ENCODE measurements around the gene PTPN1. TPM values are rescaled to one million over a fixed set of nuclear protein-coding genes. Genes with fewer than 3 reads are reported as not detected.

PTPN1 gene
- total and polyA plus RNA-seq, 2 of the 13 experiments (the other 11 are each of a cell fraction or from before 2014, with no cell fraction given) = 17.7 to 37.2 TPM

GRCh38 chr20:50525681-50526080, 15.5 kb downstream of the PTPN1 start:
- no peak for FAIRE-seq
- peaks cover 69% of the 10 kb centered on the region for H3K79me2 ChIP-seq (ENCODE audit: insufficient read depth, low read length)
- peaks cover 2 to 4% of the 10 kb centered on the region in 2 experiments; a peak in 2 of 5 replicates for H3K36me3 ChIP-seq (replicated peaks in 1 of 2; ENCODE audit: control insufficient read depth in 1 of 2, insufficient read depth in 2 of 2, low read length in 2 of 2)
- ATAC-seq = no peak
- ChIA-PET POLR2A (interaction anchor here (1.4 kb wide), 1 partner anchor 13 kb away, joined by 3 read pairs; no protein-coding TSS in a partner anchor), CTCF (ENCODE audit: low intra/inter-chr PET ratio, low total read pairs) (no interaction called here)
- H3K27me3 ChIP-seq (ENCODE audit: control insufficient read depth in 1 of 2, insufficient read depth in 2 of 2, low read length in 2 of 2) = no peaks in the 10 kb centered on the region
- no peaks in the 10 kb centered on the region; the same call in 1 of the 2 replicates for H4K20me1 ChIP-seq (ENCODE audit: insufficient read depth, low read length)
- no TSS peak for BruUV-seq (replicated peaks)
- WGBS (ENCODE audit: low lambda C conversion rate) = 98% methylated on average over 4 of the region's 4 CpGs
- no peak for TF ChIP-seq THAP8 (CRISPR knock-in tag; IDR thresholded peaks at IDR 0.05; ENCODE audit: borderline replicate concordance)
- no peak for TF ChIP-seq ZNF138 (CRISPR knock-in tag; IDR thresholded peaks at IDR 0.05; ENCODE audit: low read depth)
- TF ChIP-seq PLSCR1 (CRISPR knock-in tag; IDR thresholded peaks at IDR 0.05; ENCODE audit: borderline replicate concordance) = no peak
- TF ChIP-seq ZNF235 (CRISPR knock-in tag; IDR thresholded peaks at IDR 0.05; ENCODE audit: borderline replicate concordance) = no peak
- TF ChIP-seq CBFB (CRISPR knock-in tag; IDR thresholded peaks at IDR 0.05) = no peak
- no peak for TF ChIP-seq CREB1 (IDR thresholded peaks at IDR 0.05)
- no peak for TF ChIP-seq CREB1 (CRISPR knock-in tag; IDR thresholded peaks at IDR 0.05)
- TF ChIP-seq FLYWCH1 (CRISPR knock-in tag; IDR thresholded peaks at IDR 0.05) = no peak
- no peak for TF ChIP-seq THRA (CRISPR knock-in tag; IDR thresholded peaks at IDR 0.05; ENCODE audit: borderline replicate concordance)
- no peak for TF ChIP-seq IKZF4 (CRISPR knock-in tag; IDR thresholded peaks at IDR 0.05; ENCODE audit: borderline replicate concordance, low read depth, not compliant biosample characterization)
- no peak for TF ChIP-seq ZNF615 (CRISPR knock-in tag; IDR thresholded peaks at IDR 0.05; ENCODE audit: borderline replicate concordance)
- TF ChIP-seq NONO (IDR thresholded peaks at IDR 0.05) = no peak
- no peak for TF ChIP-seq NONO (CRISPR knock-in tag; conservative IDR thresholded peaks at IDR 0.05)
- TF ChIP-seq REL (CRISPR knock-in tag; conservative IDR thresholded peaks at IDR 0.05) = no peak
- no peak for TF ChIP-seq ZNF597 (CRISPR knock-in tag; IDR thresholded peaks at IDR 0.05)
- TF ChIP-seq MED13 (CRISPR knock-in tag; IDR thresholded peaks at IDR 0.05) = no peak
- no peak for TF ChIP-seq SMYD3 (CRISPR knock-in tag; IDR thresholded peaks at IDR 0.05)
- no peak for TF ChIP-seq ZNF773 (CRISPR knock-in tag; IDR thresholded peaks at IDR 0.05; ENCODE audit: borderline replicate concordance)
- TF ChIP-seq MEIS2 (CRISPR knock-in tag; IDR thresholded peaks at IDR 0.05) = no peak
- intact Hi-C loops (cut with micrococcal nuclease; ENCODE audit: unreplicated experiment) (no loop called here), in situ Hi-C loops (cut with HindIII; ENCODE audit: extremely low pct_ligation_motif_present, low pct_unique_long_range_greater_than_20kb) (no loop called here)
- no peaks in the 10 kb centered on the region for H3K9me3 ChIP-seq (ENCODE audit: low read length)
- H3K4me1 ChIP-seq (ENCODE audit: insufficient read depth, low read length) = peaks cover 21% of the 10 kb centered on the region
- no peak overlapping the region for H3K4me2 ChIP-seq (ENCODE audit: low read depth, low read length)
- no peak for DNase-seq (ENCODE audit: low spot score)
- H2AFZ ChIP-seq (ENCODE audit: low read length) = no peak overlapping the region
- H3K27ac ChIP-seq (ENCODE audit: extremely low read length, insufficient read depth, low read length) = no peak overlapping the region
- H3K4me3 ChIP-seq (replicated peaks in 1 of 3; ENCODE audit: insufficient read depth in 1 of 3, low read depth in 2 of 3, low read length in 3 of 3) = no peak overlapping the region
- no peak overlapping the region for H3K9ac ChIP-seq (ENCODE audit: insufficient read depth, low read depth, low read length)
